SJSA1 (cell line): ENCODE data around the gene CELF3. TPM values are rescaled to one million over a fixed set of nuclear protein-coding genes. Genes with fewer than 3 reads are reported as not detected.

Source experiments
- DNase-seq, 2 experiments: peaks; one replicate each; pipeline ENCODE4 v3.0.0-alpha.2; 2015 to 2020; ENCODE audit warnings: low spot score in 2 of 2, low read depth in 1 of 2
- H3K27ac ChIP-seq: fragments of 250-450 bp; sonication (Bioruptor Pico); 2 replicates; pipeline ENCODE4 v1.5.1; 2020; ENCODE audit warnings: mild to moderate bottlenecking, moderate library complexity
- H3K27me3 ChIP-seq: fragments of 250-450 bp; sonication (Bioruptor Pico); replicated peaks from 2 replicates; pipeline ENCODE4 v1.5.1; 2020; ENCODE audit warnings: mild to moderate bottlenecking, moderate library complexity
- H3K36me3 ChIP-seq: fragments of 250-450 bp; sonication (Bioruptor Pico); 2 replicates; pipeline ENCODE4 v1.5.1; 2020; ENCODE audit warnings: mild to moderate bottlenecking
- H3K4me1 ChIP-seq: fragments of 250-450 bp; sonication (Bioruptor Pico); replicated peaks from 2 replicates; pipeline ENCODE4 v1.6.1; 2021; ENCODE audit warnings: mild to moderate bottlenecking
- H3K4me3 ChIP-seq: fragments of 250-450 bp; sonication (Bioruptor Pico); 2 replicates; pipeline ENCODE4 v1.5.1; 2020; ENCODE audit warnings: mild to moderate bottlenecking
- H3K9me3 ChIP-seq: fragments of 250-450 bp; sonication (Bioruptor Pico); replicated peaks from 2 replicates; pipeline ENCODE4 v1.5.1; 2020; ENCODE audit warnings: mild to moderate bottlenecking
- total RNA-seq: library from RNA; depleted of rRNA; stranded (reverse); fragments of >200 nt; shearing (Covaris generic); gene quantifications from 2 replicates; pipeline ENCODE4 v1.2.3, GENCODE V29; 2014

CELF3 gene
- total RNA-seq, 1 experiment from 2014 or later = not detected

DNA sequence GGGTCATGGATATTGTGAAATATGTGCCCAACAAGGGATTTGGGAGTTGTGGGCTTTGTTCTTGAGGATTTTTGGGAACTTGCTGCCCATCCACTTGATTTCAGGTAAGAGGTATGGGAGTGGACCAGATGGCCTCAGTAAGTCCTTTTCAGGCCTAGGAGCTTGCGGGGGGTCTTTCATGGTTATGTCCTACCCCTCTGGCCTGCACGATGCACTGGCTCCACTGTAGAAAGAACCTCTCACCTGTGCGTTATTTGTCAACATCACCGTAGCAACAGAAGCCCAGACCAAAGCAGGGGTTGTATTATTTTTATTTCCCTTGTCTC lies 13.3 kb upstream of the CELF3 start:
- DNase-seq = no peak
- Histone ChIP-seq H3K27me3 (0 out of 2 replicates have a peak, but pooled peaks cover 4% of the 10 kb centered on the region), H3K4me1 (no peaks in the 10 kb centered on the region)

DNA sequence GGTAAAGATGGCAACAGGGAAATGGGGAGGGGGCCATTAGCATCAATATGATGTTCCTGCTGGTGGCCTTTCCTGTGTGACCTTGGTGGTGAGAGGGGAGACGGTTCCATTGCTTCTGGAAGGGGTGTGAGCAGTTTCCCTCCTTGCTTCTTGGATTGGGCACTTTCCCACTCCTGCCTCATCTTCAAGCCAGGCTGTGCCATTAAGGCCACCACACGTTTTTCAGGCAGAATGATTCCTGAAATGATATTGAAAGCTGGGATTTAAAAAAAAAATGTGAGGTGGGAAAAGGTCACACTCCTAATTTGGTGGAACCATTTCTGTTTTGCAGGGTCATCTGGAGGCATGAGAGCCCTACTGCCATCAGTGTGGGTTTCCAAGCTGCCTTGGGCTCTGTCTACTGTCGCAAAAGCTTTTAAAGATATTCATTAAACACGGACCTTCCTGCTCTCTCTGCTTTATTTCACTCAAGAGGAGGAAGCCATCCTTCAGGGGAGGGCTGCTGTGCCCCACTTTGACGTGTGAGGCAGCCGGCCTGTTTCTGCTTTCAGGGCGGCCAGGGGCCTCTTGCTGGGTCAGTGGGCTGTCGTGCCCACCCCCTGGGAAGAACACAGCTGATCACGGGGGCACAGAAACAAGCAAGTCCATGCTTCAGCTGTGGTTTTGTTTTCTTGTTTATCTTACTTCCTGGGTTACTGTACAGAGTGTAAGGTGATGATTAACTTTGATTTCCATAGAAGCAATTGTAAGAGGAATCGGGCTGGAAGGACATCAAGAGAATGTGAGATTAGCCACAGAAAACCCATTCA lies 12.8 kb upstream of the CELF3 start:
- Histone ChIP-seq H3K27ac (no peak overlapping the region), H3K4me1 (no peaks in the 10 kb centered on the region), H3K27me3 (0 out of 2 replicates have a peak, but pooled peaks cover 4% of the 10 kb centered on the region), H3K4me3 (no peak overlapping the region), H3K9me3 (no peaks in the 10 kb centered on the region), H3K36me3 (no peaks in the 10 kb centered on the region)
- no peak for DNase-seq

More for the DNA sequence above, 13.3 kb upstream of the CELF3 start:
- Histone ChIP-seq H3K27ac (no peak overlapping the region), H3K9me3 (no peaks in the 10 kb centered on the region), H3K36me3 (no peaks in the 10 kb centered on the region), H3K4me3 (no peak overlapping the region)

DNA sequence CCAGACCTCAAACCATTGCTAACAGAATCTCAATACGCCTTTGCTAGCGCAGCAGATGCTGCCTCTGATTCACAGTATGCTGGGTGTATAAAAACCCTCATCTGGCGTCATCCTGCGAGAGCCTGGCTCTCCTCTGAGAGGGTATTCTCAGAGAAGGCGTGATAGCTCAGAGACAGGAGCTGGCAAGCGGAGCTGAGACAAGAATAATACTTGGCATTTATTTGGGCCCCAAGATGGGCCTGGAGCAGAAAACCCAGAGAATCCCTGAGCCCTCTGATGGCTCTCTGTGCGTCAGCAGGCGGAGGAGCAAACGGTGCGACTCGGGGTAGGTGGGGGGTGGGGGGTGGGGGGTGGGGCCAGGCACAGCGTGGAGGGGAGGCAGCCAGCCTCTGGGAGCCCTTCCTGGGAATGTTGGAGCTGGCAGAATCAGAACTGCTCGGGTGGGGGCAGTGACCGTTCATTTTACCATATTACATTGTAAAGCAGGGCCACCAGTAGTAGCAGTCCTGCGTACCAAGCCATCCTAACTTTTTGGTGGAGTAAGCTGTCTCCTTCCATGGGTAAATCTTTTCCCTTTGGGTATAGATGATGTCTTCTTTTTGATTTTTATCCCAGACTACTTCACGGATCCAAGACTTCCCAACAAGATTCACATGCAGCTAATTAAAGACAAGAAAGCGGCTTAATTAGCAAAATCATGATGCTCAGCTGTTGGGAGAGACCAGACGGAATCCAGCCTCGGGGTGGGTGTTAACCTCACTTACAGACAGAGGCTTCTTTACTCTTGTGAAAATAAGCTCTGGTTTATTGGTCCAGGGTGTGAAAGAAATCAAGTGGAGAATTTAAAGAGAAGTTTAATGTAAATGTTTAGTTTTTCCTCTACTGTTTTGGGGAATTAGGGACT lies 11.8 kb upstream of the CELF3 start:
- H3K9me3 ChIP-seq = no peaks in the 10 kb centered on the region
- no peaks in the 10 kb centered on the region for H3K4me1 ChIP-seq
- no peak for DNase-seq
- H3K27ac ChIP-seq = no peak overlapping the region
- 0 out of 2 replicates have a peak, but pooled peaks cover 4% of the 10 kb centered on the region for H3K27me3 ChIP-seq
- no peaks in the 10 kb centered on the region for H3K36me3 ChIP-seq
- no peak overlapping the region for H3K4me3 ChIP-seq

DNA sequence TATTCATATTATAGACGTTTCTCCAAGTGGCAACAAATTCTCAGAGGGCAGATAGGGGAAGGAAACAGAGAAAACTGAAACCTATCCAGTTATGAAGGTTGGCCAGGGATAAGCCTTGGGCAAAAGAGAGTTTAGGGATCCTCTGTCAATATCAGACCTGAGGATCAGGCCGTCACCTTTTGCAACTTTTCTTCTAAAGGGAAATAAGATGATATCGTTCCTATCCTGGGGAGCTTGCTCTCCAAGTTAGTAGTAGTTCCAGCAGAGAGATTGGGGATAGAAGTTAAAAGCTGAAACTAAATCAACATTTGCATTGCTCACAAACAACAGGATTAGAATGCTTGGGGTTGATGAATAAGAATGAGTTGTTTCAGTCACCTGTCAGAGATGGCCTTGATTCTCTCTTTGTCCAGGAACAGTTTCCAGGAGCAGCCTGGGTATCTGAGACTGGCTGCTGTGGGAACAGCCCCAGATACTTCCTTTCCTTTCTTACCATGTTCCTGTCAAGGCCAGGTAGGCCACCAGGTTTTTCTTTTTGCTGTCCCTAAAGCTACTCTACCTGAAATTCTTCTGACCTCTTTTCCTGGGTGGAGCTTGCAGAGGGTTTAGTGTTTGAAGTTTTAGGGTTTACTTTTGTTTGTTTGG lies 7.2 kb upstream of the CELF3 start:
- no peak overlapping the region for H3K27ac ChIP-seq
- 0 out of 2 replicates have a peak, but pooled peaks cover 5% of the 10 kb centered on the region for H3K4me1 ChIP-seq
- no peak overlapping the region for H3K4me3 ChIP-seq
- no peaks in the 10 kb centered on the region; the same call in 1 of the 2 replicates for H3K9me3 ChIP-seq
- DNase-seq = no peak
- H3K27me3 ChIP-seq = peaks cover 15% of the 10 kb centered on the region
- no peaks in the 10 kb centered on the region for H3K36me3 ChIP-seq

DNA sequence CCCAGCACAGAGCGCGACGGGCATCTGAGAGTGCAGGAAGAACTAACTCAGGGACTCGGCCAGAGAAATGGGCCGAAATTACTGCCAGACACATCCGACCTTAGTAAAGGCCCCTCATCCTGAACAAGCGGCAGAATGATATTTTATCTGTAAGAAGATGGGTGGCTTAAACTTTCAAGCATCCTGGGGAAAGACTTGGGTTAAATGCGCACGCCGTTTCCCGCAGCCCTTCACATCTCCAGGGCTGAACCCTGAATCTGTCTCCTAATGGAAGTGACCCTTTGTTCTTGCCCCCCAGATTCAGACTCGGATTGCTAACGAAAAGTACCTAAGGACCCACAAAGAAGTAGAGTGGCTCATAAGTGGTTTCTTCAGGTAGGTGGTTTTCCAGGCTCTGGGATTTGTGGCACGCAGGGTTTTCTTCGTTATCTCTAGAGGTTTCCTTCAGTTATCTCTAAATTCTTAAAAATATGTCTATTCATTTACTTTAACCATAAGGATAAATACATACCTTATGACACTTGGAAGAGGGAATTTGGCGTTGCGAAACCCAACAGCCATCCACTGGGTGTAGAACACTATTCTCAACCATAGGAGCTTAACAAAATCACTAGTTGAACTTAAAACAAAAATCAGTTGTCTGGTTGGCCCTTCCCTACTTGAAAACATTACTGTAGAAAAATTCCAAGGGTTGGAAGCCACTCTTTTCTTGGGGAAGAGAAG lies 5.3 kb upstream of the CELF3 start:
- peaks cover 27% of the 10 kb centered on the region for H3K27me3 ChIP-seq
- no peaks in the 10 kb centered on the region for H3K36me3 ChIP-seq
- no peaks in the 10 kb centered on the region; the same call in 1 of the 2 replicates for H3K9me3 ChIP-seq
- peak overlapping the region; percentile 28 for H3K4me3 ChIP-seq
- 0 out of 2 replicates have a peak, but pooled peaks cover 5% of the 10 kb centered on the region for H3K4me1 ChIP-seq
- no peak overlapping the region for H3K27ac ChIP-seq
- DNase-seq = no peak

DNA sequence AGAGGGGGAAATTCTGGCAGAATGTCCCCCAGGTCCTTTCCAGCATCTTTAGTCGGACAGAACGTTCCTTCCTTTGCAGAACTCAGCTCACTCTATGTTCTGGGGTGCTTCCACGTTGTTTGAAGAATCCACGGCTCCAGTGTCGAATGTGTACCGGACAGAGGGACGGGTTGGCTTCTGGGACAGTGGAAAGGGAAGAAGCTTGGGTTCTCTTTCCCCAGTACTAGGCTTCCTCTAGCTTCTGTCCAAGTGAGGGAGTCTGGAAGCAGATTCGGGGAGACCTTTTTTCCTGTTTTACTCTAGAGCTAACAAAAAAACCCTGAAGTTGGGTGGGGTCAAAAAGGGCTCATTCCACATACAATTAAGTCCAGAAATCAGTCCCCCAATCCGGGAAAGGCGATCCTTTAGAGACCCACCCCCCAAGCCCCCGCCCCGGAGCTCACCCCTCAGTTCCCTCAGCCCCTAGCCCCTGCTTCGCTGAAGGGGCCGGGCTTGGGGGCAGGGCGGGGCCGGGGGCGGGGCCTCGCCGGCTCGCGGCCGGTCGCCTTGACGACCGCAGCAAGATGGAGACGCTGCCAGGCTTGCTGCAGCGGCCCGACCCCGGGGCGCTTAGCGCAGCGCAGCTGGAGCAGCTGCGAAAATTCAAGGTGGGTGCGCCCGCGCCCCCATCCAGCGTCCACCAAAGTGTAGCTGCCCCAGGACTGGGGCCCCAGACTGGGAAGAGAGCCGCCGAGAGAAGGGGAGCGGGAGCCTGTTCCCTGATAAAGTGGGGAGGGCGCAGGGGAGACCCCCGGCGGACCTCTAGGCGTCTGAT lies 4.6 kb upstream of the CELF3 start, which contains the start of gene RIIAD1:
TSS of gene RIIAD1 (plus strand) at position 549 of the 814 bp plus-strand sequence. CDS start at position 564, 15 bp downstream.
- peaks cover 30% of the 10 kb centered on the region for H3K27me3 ChIP-seq
- DNase-seq = no peak

DNA sequence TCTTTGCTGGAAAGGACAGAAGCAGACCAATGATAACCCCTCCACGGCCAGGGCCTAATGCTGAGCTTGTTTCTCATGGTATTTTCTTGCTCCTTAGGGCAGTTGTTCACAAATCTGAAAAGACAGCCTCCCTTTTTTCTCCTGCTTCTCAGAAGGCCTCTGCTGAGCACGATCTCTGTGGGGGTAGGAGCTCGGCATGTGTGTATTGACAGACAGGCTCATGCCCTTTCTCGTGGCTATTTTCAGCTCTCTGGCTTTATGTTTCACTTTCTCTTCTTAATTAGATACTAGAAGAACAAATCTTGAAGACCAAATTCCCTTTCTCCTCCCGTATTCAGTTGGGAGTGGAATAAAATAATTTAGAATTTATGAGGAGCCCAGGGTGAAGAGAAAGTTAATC lies 4.0 kb upstream of the CELF3 start:
- Histone ChIP-seq H3K27ac (no peak overlapping the region), H3K4me3 (no peak overlapping the region), H3K36me3 (no peaks in the 10 kb centered on the region), H3K9me3 (no peaks in the 10 kb centered on the region; the same call in 1 of the 2 replicates), H3K4me1 (0 out of 2 replicates have a peak, but pooled peaks cover 5% of the 10 kb centered on the region), H3K27me3 (peaks cover 34% of the 10 kb centered on the region)
- DNase-seq = peak in 1 of 2 experiments; percentile 13

More for the DNA sequence above, 4.6 kb upstream of the CELF3 start, which contains the start of gene RIIAD1:
- Histone ChIP-seq H3K36me3 (no peaks in the 10 kb centered on the region), H3K4me3 (peak within 1 kb of the TSS; percentile 28), H3K9me3 (no peaks in the 10 kb centered on the region; the same call in 1 of the 2 replicates), H3K27ac (no peak within 1 kb of the TSS), H3K4me1 (0 out of 2 replicates have a peak, but pooled peaks cover 5% of the 10 kb centered on the region)

DNA sequence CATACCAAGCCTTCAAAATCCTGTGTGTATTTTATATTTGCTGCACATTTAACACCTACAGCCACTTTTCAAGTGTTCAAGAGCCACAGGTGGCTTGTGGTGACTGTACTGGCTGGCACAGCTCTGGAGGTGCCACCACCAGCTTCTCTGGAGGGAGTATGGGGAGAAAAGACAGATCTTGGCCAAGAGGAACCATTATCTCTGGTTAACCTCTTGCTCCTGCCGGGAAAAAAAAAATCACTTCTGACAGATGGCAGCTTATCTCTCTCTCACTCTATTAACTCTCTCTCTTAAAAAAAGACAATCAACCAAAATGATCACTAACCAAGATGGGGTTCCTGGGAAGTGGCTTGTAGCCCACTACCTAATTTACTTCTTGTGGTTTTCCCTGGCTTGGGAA lies 3.5 kb upstream of the CELF3 start:
- H3K4me3 ChIP-seq = no peak overlapping the region
- no peak for DNase-seq
- no peaks in the 10 kb centered on the region for H3K36me3 ChIP-seq
- 0 out of 2 replicates have a peak, but pooled peaks cover 5% of the 10 kb centered on the region for H3K4me1 ChIP-seq
- no peak overlapping the region for H3K27ac ChIP-seq
- peaks cover 31% of the 10 kb centered on the region for H3K27me3 ChIP-seq
- H3K9me3 ChIP-seq = no peaks in the 10 kb centered on the region; the same call in 1 of the 2 replicates

DNA sequence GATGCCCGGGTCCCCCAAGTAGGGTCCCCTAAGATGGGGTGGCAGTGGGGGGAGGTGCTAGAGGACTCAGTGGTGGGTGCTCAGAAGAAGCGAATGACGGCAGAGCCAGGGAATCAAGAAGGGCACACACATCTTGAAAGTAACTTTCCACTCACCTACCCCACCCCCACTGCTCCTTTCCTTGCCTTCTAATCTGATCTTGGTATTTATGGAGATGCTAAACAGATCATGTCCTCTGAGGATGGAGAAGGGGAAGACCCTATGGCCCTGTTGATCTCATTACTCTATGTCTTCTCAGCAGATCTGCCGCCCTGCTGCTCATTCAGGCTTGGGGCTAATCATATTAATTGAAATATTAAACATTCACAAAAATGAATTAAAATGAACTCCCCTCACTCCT lies 2.1 kb upstream of the CELF3 start:
- Histone ChIP-seq H3K27ac (no peak overlapping the region), H3K4me1 (0 out of 2 replicates have a peak, but pooled peaks cover 5% of the 10 kb centered on the region), H3K4me3 (no peak overlapping the region), H3K9me3 (no peaks in the 10 kb centered on the region; the same call in 1 of the 2 replicates), H3K36me3 (no peaks in the 10 kb centered on the region), H3K27me3 (peaks cover 33% of the 10 kb centered on the region)
- no peak for DNase-seq

DNA sequence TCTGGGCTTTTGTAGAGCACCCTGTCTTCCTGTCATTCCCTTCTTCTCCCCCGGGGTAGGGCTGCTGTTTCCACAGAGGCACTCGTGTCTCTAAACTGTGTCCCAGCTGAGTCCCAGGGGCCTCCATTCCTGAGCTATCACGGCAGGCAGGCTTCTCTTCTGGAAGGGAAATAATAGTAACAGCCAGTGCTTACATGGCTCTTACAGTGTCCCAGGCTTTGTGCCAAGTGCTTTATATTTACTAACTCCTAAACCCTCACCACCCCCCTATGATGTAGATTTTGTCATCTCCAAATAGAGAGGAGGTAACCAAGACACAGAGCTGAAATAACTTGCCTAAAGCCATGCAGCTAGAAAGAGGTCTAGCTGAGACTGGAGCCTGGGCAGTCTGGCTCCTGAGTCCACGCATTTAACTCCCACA lies 1.4 kb upstream of the CELF3 start:
- Histone ChIP-seq H3K4me1 (0 out of 2 replicates have a peak, but pooled peaks cover 5% of the 10 kb centered on the region), H3K27ac (no peak overlapping the region), H3K36me3 (no peaks in the 10 kb centered on the region), H3K27me3 (peaks cover 33% of the 10 kb centered on the region), H3K9me3 (no peaks in the 10 kb centered on the region; the same call in 1 of the 2 replicates), H3K4me3 (no peak overlapping the region)
- no peak for DNase-seq

DNA sequence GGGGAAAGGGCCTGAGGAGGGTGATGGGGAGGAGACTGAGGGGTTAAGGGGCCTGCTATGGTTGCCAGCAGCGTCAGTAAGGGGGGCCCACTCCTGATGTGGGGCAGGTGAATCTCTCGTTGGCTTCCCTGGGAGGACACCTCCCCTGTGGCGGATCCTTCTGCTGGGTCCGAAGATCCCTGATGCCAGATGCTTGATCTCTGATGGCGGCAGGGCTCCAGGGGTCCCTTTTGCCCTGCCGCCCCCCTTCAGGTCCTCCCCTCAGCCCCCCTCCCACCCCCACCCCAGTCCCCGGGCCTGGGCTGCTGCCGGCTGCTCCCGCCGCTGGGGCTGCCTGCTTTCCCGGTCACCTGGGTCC lies 219 bp downstream of the CELF3 start:
- Histone ChIP-seq H3K36me3 (no peaks in the 10 kb centered on the region), H3K27ac (no peak overlapping the region), H3K9me3 (no peaks in the 10 kb centered on the region; the same call in 1 of the 2 replicates), H3K4me1 (0 out of 2 replicates have a peak, but pooled peaks cover under 1% of the 10 kb centered on the region), H3K4me3 (no peak overlapping the region), H3K27me3 (peaks cover 29% of the 10 kb centered on the region)
- DNase-seq = no peak
